ENCODE results near the gene GPATCH1. TPM values are rescaled to one million over a fixed set of nuclear protein-coding genes. Genes with fewer than 3 reads are reported as not detected.

Gene GPATCH1
- total and polyA plus RNA-seq, 2 of the 13 experiments (the other 11 are each of a cell fraction or from before 2014, with no cell fraction given): 6.8 to 6.9 TPM

- TF ChIP-seq ZBTB40 (IDR thresholded peaks at IDR 0.05): no peak
- peak; percentile 45; the same call in 1 of the 2 replicates for TF ChIP-seq ZBTB40 (CRISPR knock-in tag; IDR thresholded peaks at IDR 0.05)
- peak; percentile 55; the same call in 1 of the 3 replicates for TF ChIP-seq MXI1 (IDR thresholded peaks at IDR 0.05; ENCODE audit: borderline replicate concordance, low read depth, low read length)
- TF ChIP-seq NR2F1 (CRISPR knock-in tag; IDR thresholded peaks at IDR 0.05): peak; percentile 21 to 71; a peak in 2 of 4 replicates
- TF ChIP-seq ATF7 (IDR thresholded peaks at IDR 0.05): peak; percentile 57
- peak; percentile 73; the same call in 1 of the 2 replicates for TF ChIP-seq ATF7 (CRISPR knock-in tag; IDR thresholded peaks at IDR 0.05)
- peak; percentile 27; the same call in 1 of the 2 replicates for TF ChIP-seq BCL6 (CRISPR knock-in tag; IDR thresholded peaks at IDR 0.05)
- TF ChIP-seq THRA (CRISPR knock-in tag; IDR thresholded peaks at IDR 0.05; ENCODE audit: borderline replicate concordance): peak; percentile 78; the same call in 1 of the 2 replicates
- TF ChIP-seq MEIS1 (CRISPR knock-in tag; IDR thresholded peaks at IDR 0.05; ENCODE audit: borderline replicate concordance): peak; percentile 94; the same call in 1 of the 2 replicates
- 0 out of 2 replicates have a peak, but pooled peaks have one; percentile 33 for TF ChIP-seq RNF219 (CRISPR knock-in tag; IDR thresholded peaks at IDR 0.05)
- TF ChIP-seq ZNF687 (CRISPR knock-in tag; IDR thresholded peaks at IDR 0.05): peak; percentile 93
- TF ChIP-seq ZFX (CRISPR knock-in tag; IDR thresholded peaks at IDR 0.05; ENCODE audit: low read depth): peak; percentile 78; the same call in 1 of the 2 replicates
Measured at GRCh38 chr19:33039108-33039599, 41.8 kb upstream of the GPATCH1 start (continued).
